NCI-H226 (cell line): ENCODE data around the gene TMEM151B.

Source experiments
- DNase-seq: peaks from one replicate; pipeline ENCODE4 v3.0.0-alpha.2; 2015

Gene TMEM151B

DNA sequence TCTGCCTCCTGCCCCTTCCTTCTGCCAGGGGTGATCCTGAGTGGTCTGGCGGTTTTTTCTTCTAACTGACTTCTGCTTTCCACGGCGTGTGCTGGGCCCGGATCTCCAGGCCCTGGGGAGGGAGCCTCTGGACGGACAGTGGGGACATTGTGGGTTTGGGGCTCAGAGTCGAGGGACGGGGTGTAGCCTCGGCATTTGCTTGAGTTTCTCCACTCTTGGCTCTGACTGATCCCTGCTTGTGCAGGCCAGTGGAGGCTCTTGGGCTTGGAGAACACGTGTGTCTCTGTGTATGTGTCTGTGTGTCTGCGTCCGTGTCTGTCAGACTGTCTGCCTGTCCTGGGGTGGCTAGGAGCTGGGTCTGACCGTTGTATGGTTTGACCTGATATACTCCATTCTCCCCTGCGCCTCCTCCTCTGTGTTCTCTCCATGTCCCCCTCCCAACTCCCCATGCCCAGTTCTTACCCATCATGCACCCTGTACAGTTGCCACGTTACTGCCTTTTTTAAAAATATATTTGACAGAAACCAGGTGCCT lies 36.6 kb upstream of the TMEM151B start:
- DNase-seq: no peak

GRCh38 chr6:44234101-44235025 lies 35.9 kb upstream of the TMEM151B start:
- peak; percentile 81 for DNase-seq

DNA sequence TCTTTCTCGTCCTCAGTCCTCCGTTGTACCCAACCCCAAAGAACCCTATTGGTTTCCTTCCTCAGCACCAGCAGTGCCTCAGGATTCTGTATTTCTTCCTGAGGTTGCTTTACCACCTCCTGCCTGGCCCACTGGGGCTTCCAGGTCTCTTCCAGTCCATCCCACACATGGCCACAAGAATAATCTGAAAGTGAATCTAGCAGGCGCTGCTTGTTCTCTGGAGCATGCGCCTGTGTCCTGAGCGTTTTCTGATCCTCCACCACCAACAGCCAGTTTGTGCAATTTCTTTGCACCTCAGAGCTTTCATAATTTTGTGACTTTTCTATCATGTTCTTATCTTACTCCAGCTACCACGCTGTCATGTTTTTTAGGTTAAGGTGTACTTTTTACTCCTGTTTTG lies 35.0 kb upstream of the TMEM151B start:
- no peak for DNase-seq

GRCh38 chr6:44235891-44236516 lies 34.2 kb upstream of the TMEM151B start:
- DNase-seq: no peak

DNA sequence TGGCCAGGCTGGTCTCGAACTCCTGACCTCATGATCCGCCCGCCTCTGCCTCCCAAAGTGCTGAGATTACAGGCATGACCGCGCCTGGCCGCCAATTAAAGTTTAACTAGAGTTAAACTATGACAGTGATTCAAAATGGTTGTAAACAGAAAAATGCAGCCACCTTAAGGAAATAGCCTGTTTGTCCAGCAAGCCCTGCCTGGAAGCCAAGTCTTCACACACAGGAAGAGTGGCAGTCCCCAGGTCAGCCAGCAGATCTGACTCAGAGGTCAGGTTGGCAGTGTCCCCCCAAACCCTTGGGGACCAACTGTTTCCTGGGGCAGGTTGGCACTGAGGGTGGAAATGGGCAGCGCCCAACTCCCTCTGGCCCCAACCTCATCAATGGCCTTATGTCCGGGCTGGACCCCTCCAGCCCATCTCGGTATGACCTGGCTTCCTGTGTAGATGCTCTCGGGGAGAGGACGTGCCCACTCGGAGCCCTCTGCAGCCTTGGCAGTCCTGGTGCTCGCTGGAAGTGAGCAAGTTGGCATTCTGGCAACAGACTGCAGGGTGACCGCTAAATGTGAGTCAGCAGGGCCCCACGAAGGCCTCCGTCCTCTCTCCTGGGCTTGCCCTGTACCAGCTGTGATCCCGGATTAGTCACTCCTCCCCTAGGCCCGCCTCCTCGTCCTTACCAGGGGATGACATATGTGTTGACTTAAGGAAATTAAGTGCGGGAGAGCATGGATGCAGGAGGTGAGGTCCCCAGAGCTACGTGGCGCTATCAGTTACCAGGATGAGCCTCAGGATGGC lies 33.0 kb upstream of the TMEM151B start:
- DNase-seq: peak; percentile 95

DNA sequence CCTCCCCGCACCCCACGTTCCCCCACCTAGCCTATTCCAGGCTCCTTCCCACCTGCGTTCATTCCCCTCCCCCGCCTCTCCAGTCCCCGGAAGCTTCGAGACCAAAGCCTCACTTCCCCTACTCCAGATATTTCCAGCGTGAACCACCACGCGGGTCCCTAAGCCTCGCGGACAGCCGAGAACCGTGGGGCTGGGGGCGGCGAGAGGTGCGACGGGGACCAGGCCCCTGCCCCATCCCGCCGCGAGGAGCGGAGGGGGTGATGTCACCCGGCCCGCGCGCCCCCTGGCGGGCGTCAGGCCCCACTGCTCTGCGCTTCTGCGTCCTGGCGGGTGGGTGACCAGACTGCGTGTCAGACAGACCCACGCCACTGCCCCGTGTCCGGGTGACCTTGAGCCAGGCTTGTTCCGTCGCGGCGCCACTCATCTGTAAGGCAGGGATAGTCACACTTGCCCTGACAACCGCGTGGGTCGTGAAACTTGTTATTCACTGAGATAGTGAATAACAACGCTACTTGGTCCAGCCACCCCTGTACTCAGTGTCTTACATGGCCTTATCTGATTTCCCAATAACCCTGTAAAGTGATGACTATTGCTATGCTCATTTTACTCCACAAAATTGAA lies 32.3 kb upstream of the TMEM151B start:
- peak; percentile 45 for DNase-seq

GRCh38 chr6:44238687-44239350 lies 31.4 kb upstream of the TMEM151B start:
- DNase-seq: no peak

DNA sequence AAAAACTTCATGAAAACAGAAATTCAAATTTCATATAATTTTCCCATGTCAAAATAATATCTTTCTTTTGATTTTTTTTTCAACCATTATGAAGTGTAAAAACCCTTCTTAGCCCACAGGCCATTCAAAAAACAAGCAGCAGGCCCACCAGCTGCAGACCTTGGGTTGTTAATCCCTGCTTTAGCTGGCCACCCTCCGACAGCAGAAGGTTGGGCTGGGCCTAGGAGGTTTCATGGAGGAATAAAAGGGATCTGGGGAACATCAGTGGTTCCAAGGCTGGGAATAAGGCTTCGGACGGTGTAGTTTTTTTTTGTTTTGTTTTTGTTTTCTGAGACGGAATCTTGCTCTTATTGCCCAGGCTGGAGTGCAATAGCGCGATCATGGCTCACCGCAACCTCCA lies 26.9 kb upstream of the TMEM151B start:
- no peak for DNase-seq

GRCh38 chr6:44245391-44245911 lies 24.8 kb upstream of the TMEM151B start:
- DNase-seq: no peak

GRCh38 chr6:44245912-44246662 lies 24.2 kb upstream of the TMEM151B start:
- peak; percentile 68 for DNase-seq

DNA sequence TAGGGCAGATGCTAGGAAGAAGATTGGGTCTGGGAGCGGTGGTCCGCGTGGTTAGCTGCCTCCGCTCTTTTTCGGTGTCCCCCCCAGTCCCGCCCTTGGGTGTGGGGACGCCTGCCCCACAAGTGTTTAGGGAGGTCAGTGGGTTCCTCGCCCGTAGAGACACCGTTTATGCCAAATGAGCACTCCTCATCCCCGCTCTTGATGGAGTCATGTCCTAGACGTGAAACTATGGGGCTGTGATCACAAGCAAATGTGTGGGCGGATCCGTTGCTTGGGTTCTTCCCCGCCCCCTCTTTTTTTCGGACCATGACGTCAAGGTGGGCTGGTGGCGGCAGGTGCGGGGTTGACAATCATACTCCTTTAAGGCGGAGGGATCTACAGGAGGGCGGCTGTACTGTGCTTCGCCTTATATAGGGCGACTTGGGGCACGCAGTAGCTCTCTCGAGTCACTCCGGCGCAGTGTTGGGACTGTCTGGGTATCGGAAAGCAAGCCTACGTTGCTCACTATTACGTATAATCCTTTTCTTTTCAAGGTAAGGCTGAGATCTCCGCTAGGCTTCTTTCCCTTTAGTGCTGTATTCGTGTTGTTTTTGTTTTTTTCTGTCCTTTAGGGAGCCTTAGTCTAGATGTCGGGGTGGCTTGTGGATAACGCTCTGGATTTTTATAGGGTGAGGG lies 23.4 kb upstream of the TMEM151B start, which contains the start of gene HSP90AB1:
Gene HSP90AB1 (plus strand): TSS at position 439 of the 675 bp plus-strand sequence. CDS start 1,529 bp downstream, outside the sequence.
- DNase-seq: peak; percentile 95

DNA sequence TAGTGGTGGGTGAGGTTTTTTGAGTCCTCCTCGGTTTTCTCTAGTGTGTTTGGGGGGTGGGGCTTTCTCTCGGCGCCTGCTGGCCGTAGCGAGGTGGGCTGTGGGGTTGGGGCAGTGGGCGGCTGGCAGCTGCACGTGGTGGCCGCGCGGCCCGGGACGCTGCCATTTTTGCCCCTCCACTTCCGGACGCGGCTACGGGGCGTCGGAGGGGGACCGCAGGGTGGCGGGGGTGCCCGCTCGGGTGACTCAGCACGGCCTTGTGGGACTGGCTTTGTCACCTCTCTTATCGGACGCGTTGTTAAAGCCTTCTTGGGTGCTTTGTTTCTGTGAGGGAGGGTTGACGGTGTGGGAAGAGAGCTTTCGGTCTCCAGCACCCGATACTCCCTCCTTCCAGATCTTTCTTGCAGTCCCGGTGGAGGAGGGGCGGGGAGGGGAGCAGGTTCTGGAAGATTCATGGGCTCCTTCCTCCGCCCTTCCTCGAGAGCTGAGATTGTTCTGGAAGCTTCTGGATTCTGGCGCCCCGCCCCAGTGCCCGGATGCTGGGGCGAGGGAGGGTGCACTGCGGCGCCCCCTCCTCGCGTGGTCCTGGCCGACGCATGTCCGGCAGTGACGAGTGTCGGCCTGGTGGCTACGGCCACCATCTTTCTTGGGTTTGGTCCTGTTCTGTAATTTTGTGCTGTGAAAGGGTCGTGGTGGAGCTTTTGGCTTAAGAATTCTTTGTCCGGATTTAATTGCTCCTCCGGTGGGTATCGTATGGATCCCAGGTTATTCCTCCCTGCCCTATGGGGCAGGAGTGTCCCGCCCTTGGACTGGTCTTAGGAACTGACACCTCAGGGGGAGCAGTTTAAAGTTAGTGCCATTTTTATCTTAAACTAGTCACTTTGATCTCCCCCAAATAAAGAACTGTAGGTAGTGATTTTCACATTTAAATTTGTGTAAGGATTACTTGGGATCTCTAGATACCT lies 22.6 kb upstream of the TMEM151B start:
- DNase-seq: peak; percentile 62

GRCh38 chr6:44248579-44248978 lies 21.7 kb upstream of the TMEM151B start:
- no peak for DNase-seq

DNA sequence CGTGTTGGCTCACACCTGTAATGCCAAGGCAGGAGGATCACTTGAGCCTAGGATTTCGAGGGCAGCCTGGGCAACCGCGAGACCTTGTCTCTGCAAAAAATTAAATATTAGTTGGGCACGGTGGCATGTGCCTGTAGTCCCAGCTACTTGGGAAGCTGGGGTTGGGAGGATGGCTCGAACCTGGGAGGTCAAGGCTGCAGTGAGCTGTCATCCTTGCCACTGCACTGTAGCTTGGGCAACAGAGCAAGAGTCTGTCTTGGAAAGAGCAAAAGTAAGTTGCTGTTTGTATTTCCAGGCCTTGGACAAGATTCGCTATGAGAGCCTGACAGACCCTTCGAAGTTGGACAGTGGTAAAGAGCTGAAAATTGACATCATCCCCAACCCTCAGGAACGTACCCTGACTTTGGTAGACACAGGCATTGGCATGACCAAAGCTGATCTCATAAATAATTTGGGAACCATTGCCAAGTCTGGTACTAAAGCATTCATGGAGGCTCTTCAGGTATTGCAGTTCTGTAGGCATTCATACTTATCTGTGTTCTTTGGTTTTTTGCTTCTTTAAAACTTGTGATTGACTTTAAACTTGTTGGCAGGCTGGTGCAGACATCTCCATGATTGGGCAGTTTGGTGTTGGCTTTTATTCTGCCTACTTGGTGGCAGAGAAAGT lies 21.0 kb upstream of the TMEM151B start:
- no peak for DNase-seq

DNA sequence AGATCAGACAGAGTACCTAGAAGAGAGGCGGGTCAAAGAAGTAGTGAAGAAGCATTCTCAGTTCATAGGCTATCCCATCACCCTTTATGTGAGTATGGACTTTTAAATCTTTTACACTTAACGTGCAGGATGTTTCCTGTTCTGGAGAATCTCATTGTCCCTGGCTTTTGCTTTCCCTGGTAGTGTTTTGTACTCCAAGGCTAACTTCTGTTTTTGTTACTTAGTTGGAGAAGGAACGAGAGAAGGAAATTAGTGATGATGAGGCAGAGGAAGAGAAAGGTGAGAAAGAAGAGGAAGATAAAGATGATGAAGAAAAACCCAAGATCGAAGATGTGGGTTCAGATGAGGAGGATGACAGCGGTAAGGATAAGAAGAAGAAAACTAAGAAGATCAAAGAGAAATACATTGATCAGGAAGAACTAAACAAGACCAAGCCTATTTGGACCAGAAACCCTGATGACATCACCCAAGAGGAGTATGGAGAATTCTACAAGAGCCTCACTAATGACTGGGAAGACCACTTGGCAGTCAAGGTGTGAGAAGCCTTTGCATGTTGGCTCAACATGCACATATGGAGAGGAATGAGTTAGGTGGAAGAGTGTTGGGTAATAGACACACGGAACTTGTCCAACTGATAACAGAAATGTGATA lies 20.1 kb upstream of the TMEM151B start:
- DNase-seq: no peak

DNA sequence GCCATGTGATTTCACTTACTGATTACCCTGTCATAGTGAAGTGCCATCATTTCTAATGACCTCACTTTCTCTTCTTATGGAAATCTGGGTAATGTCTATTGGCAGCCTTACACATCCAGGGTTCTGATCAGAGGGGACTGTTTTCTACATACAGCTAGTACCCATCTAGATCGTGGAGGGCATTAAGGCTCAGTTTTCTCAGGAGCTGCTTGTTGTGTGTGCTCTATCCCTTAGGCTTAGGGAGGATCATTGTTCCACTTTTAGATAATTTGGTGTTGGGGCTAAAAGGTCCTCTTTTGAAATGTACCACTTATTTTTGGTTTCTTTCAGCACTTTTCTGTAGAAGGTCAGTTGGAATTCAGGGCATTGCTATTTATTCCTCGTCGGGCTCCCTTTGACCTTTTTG lies 19.5 kb upstream of the TMEM151B start:
- DNase-seq: no peak

GRCh38 chr6:44251576-44252524 lies 18.4 kb upstream of the TMEM151B start:
- DNase-seq: no peak
